Measurements from ENCODE around the gene TRIM41. TPM values are rescaled to one million over a fixed set of nuclear protein-coding genes. Genes with fewer than 3 reads are reported as not detected.

The TRIM41 gene
- total and polyA plus RNA-seq, 9 of the 15 experiments (the other 6 are each of a cell fraction or from before 2014, with no cell fraction given): 1.8 to 47.6 (median 20.9) TPM

DNA sequence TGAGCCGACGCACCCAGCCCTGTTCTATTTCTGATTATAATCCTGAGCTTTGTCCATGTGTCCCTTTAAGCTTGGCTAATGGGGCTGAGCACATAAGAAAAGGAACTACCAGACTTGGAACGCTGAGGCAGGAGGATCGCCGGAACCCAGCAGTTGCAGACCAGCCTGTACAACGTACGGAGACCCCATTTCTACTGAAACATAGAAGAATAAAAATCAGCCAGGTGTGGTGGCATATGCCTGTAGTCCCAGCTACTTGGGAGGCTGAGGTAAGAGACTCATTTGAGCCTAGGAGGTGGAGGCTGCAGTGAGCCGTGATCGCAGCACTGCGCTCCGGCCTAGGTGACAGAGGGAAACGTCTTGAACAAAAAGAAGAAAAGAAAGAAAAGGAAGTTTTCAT lies 40.4 kb upstream of the TRIM41 start:
- Histone ChIP-seq H3K9ac (ENCODE audit: insufficient read depth in 1 of 2, low read depth in 2 of 2, low read length in 2 of 2) (no peak overlapping the region), H3K27me3 (ENCODE audit: control insufficient read depth in 2 of 2, insufficient read depth in 2 of 2, low read length in 2 of 2) (no peaks in the 10 kb centered on the region), H4K20me1 (replicated peaks; ENCODE audit: control insufficient read depth, insufficient read depth, low read length) (0 out of 2 replicates have a peak, but pooled peaks cover under 1% of the 10 kb centered on the region), H3K79me2 (ENCODE audit: control insufficient read depth, insufficient read depth, low read length) (no peaks in the 10 kb centered on the region), H3K4me3 (no peak overlapping the region), H3K27ac (ENCODE audit: extremely low read depth, low read depth, low read length) (no peak overlapping the region), H3K9me1 (ENCODE audit: control insufficient read depth, insufficient read depth, low read length) (no peaks in the 10 kb centered on the region), H3K4me1 (replicated peaks in 1 of 2; ENCODE audit: control insufficient read depth in 2 of 2, insufficient read depth in 2 of 2, low read length in 2 of 2) (peaks cover 20 to 33% of the 10 kb centered on the region in 2 experiments), H3K36me3 (ENCODE audit: control insufficient read depth, insufficient read depth, low read length) (no peaks in the 10 kb centered on the region), H3K9me3 (replicated peaks; ENCODE audit: control insufficient read depth, insufficient read depth, low read depth, low read length) (no peaks in the 10 kb centered on the region), H3K4me2 (ENCODE audit: insufficient read depth, low read length) (no peak overlapping the region), H2AFZ (ENCODE audit: low read depth, low read length) (no peak overlapping the region)
- DNase-seq (ENCODE audit: extremely low read depth in 1 of 4, low spot score in 3 of 4) (no peak), FAIRE-seq (no peak), ATAC-seq (no peak)
- ChIA-PET CTCF (ENCODE audit: low intra/inter-chr PET ratio) (no interaction called here), POLR2A (interaction anchor here (0.6 kb wide), 1 partner anchor 25 kb away, joined by 3 read pairs; no protein-coding TSS in a partner anchor)
- no peak for TF ChIP-seq ADNP (tag; IDR thresholded peaks at IDR 0.05)
- TF ChIP-seq, protein P1, sequence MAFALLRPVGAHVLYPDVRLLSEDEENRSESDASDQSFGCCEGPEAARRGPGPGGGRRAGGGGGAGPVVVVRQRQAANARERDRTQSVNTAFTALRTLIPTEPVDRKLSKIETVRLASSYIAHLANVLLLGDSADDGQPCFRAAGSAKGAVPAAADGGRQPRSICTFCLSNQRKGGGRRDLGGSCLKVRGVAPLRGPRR (CRISPR knock-in tag; IDR thresholded peaks at IDR 0.05): no peak
- no peak for TF ChIP-seq ZNF507 (tag; conservative IDR thresholded peaks at IDR 0.05)
- TF ChIP-seq PRPF4 (IDR thresholded peaks at IDR 0.05; ENCODE audit: insufficient read depth, low read depth, low read length, poor library complexity, severe bottlenecking): no peak
- TF ChIP-seq, protein P2, sequence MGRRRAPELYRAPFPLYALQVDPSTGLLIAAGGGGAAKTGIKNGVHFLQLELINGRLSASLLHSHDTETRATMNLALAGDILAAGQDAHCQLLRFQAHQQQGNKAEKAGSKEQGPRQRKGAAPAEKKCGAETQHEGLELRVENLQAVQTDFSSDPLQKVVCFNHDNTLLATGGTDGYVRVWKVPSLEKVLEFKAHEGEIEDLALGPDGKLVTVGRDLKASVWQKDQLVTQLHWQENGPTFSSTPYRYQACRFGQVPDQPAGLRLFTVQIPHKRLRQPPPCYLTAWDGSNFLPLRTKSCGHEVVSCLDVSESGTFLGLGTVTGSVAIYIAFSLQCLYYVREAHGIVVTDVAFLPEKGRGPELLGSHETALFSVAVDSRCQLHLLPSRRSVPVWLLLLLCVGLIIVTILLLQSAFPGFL (CRISPR knock-in tag; IDR thresholded peaks at IDR 0.05): no peak
- no peak for TF ChIP-seq ASH1L (IDR thresholded peaks at IDR 0.05; ENCODE audit: borderline replicate concordance, low read depth, partially characterized antibody)
- TF ChIP-seq GABPB2 (CRISPR knock-in tag; conservative IDR thresholded peaks at IDR 0.05): no peak
- TF ChIP-seq PCBP2 (IDR thresholded peaks at IDR 0.05; ENCODE audit: low read depth, low read length, poor library complexity, severe bottlenecking): no peak
- no peak for TF ChIP-seq KDM5B (IDR thresholded peaks at IDR 0.05; ENCODE audit: insufficient replicate concordance, low read depth, low read length)
- no peak for TF ChIP-seq MTA2 (IDR thresholded peaks at IDR 0.05; ENCODE audit: low read depth)
- TF ChIP-seq, protein P3, sequence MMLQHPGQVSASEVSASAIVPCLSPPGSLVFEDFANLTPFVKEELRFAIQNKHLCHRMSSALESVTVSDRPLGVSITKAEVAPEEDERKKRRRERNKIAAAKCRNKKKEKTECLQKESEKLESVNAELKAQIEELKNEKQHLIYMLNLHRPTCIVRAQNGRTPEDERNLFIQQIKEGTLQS (IDR thresholded peaks at IDR 0.05): no peak
- TF ChIP-seq, protein P3 (CRISPR knock-in tag; conservative IDR thresholded peaks at IDR 0.05): no peak
- TF ChIP-seq ZNF764 (CRISPR knock-in tag; IDR thresholded peaks at IDR 0.05; ENCODE audit: low read depth): no peak
- no peak for TF ChIP-seq COPS2 (conservative IDR thresholded peaks at IDR 0.05)
- TF ChIP-seq CHD2 (IDR thresholded peaks at IDR 0.05; ENCODE audit: low read depth, low read length): no peak
- no peak for TF ChIP-seq KLF13 (tag; IDR thresholded peaks at IDR 0.05; ENCODE audit: borderline replicate concordance, low read depth)
- TF ChIP-seq, protein P4, sequence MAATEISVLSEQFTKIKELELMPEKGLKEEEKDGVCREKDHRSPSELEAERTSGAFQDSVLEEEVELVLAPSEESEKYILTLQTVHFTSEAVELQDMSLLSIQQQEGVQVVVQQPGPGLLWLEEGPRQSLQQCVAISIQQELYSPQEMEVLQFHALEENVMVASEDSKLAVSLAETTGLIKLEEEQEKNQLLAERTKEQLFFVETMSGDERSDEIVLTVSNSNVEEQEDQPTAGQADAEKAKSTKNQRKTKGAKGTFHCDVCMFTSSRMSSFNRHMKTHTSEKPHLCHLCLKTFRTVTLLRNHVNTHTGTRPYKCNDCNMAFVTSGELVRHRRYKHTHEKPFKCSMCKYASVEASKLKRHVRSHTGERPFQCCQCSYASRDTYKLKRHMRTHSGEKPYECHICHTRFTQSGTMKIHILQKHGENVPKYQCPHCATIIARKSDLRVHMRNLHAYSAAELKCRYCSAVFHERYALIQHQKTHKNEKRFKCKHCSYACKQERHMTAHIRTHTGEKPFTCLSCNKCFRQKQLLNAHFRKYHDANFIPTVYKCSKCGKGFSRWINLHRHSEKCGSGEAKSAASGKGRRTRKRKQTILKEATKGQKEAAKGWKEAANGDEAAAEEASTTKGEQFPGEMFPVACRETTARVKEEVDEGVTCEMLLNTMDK (IDR thresholded peaks at IDR 0.05; ENCODE audit: borderline replicate concordance, insufficient read depth, low read depth, low read length, poor library complexity, severe bottlenecking): no peak
- WGBS (ENCODE audit: insufficient coverage, low coverage, missing lambda C conversion rate): 95% methylated on average over 12 of the region's 12 CpGs
- intact Hi-C loops (cut with micrococcal nuclease) (loop anchor here (5.0 kb wide), 1 partner anchor 320 kb away; the partner anchor contains the start of gene ZFP62), in situ Hi-C loops (cut with MboI) (no loop called here)
- no TSS peak for BruUV-seq (replicated peaks)

Data from K562 (cell line).